Neural progenitor cell (in vitro differentiated cells): ENCODE data around the gene RAD51B. TPM values are rescaled to one million over a fixed set of nuclear protein-coding genes. Genes with fewer than 3 reads are reported as not detected.

Source experiments
- DNase-seq: peaks from one replicate; pipeline ENCODE4 v3.0.0-alpha.2; 2016; ENCODE audit warnings: low spot score
- H2AFZ ChIP-seq: fragments of 200-600 bp; sonication (generic); replicated peaks from 2 replicates; pipeline ENCODE4 v1.6.1; 2016; ENCODE audit warnings: antibody characterized with exemption
- H3F3A ChIP-seq: fragments of 200-600 bp; sonication (generic); 2 replicates; pipeline ENCODE4 v1.6.1; 2016; ENCODE audit warnings: antibody characterized with exemption, low read depth
- H3K27ac ChIP-seq: fragments of 200-600 bp; sonication (generic); 2 replicates; pipeline ENCODE4 v1.5.1; 2016; ENCODE audit warnings: mild to moderate bottlenecking
- H3K27me3 ChIP-seq: fragments of 200-600 bp; sonication (generic); 2 replicates; pipeline ENCODE4 v1.6.1; 2016; ENCODE audit warnings: mild to moderate bottlenecking, moderate library complexity
- H3K36me3 ChIP-seq: fragments of 200-600 bp; sonication (generic); 2 replicates; pipeline ENCODE4 v1.5.1; 2016
- H3K4me1 ChIP-seq: fragments of 200-600 bp; sonication (generic); 2 replicates; pipeline ENCODE4 v1.6.1; 2016; ENCODE audit warnings: mixed run types
- H3K4me2 ChIP-seq: fragments of 200-600 bp; sonication (generic); 2 replicates; pipeline ENCODE4 v1.6.1; 2016
- H3K4me3 ChIP-seq: fragments of 200-600 bp; sonication (generic); 2 replicates; pipeline ENCODE4 v1.5.1; 2016
- H3K79me2 ChIP-seq: fragments of 200-600 bp; sonication (generic); 2 replicates; pipeline ENCODE4 v1.6.1; 2016; ENCODE audit warnings: low read depth
- H3K9ac ChIP-seq: fragments of 200-600 bp; sonication (generic); 2 replicates; pipeline ENCODE4 v1.6.1; 2016
- H3K9me3 ChIP-seq: fragments of 200-600 bp; sonication (generic); 2 replicates; pipeline ENCODE4 v1.5.1; 2016; ENCODE audit warnings: low read depth
- H4K20me1 ChIP-seq: fragments of 200-600 bp; sonication (generic); 2 replicates; pipeline ENCODE4 v1.6.1; 2016; ENCODE audit warnings: low read depth
- H3K27ac Mint-ChIP-seq: 3 replicates; pipeline ENCODE4 v1.8.0; 2021; ENCODE audit warnings: mixed read lengths
- H3K27me3 Mint-ChIP-seq: 2 replicates; pipeline ENCODE4 v1.8.0; 2022; ENCODE audit warnings: low read depth, mild to moderate bottlenecking, inconsistent platforms, moderate library complexity, mixed read lengths; ENCODE audit not compliant: insufficient read depth
- H3K36me3 Mint-ChIP-seq: 3 replicates; pipeline ENCODE4 v1.8.0; 2021; ENCODE audit warnings: mixed read lengths
- H3K4me1 Mint-ChIP-seq: 3 replicates; pipeline ENCODE4 v1.8.0; 2021; ENCODE audit warnings: mixed read lengths
- H3K4me3 Mint-ChIP-seq: 3 replicates; pipeline ENCODE4 v1.8.0; 2021; ENCODE audit warnings: mild to moderate bottlenecking, moderate library complexity, mixed read lengths
- H3K9me3 Mint-ChIP-seq: 3 replicates; pipeline ENCODE4 v1.8.0; 2020; ENCODE audit warnings: mixed read lengths
- EZH2 ChIP-seq: fragments of 200-600 bp; sonication (generic); IDR thresholded peaks from 2 replicates; pipeline ENCODE4 v1.6.1; 2017; ENCODE audit warnings: antibody characterized with exemption, mild to moderate bottlenecking, moderate library complexity
- EZH2phosphoT487 ChIP-seq: fragments of 200-600 bp; sonication (generic); IDR thresholded peaks from 2 replicates; pipeline ENCODE4 v1.6.1; 2017; ENCODE audit warnings: antibody characterized with exemption
- total RNA-seq: library from RNA; depleted of rRNA; stranded (reverse); fragments of >200 nt; gene quantifications from 2 replicates; pipeline ENCODE4 v1.2.3, GENCODE V29; 2015; ENCODE audit warnings: low replicate concordance
- TF ChIP-seq, protein P1 (sequence below): fragments of 200-600 bp; sonication (generic); IDR thresholded peaks from 2 replicates; pipeline ENCODE4 v1.5.1; 2017; ENCODE audit warnings: antibody characterized with exemption, mild to moderate bottlenecking

The RAD51B gene
- total RNA-seq, 1 donor from 2014 or later = 50.5 TPM

DNA sequence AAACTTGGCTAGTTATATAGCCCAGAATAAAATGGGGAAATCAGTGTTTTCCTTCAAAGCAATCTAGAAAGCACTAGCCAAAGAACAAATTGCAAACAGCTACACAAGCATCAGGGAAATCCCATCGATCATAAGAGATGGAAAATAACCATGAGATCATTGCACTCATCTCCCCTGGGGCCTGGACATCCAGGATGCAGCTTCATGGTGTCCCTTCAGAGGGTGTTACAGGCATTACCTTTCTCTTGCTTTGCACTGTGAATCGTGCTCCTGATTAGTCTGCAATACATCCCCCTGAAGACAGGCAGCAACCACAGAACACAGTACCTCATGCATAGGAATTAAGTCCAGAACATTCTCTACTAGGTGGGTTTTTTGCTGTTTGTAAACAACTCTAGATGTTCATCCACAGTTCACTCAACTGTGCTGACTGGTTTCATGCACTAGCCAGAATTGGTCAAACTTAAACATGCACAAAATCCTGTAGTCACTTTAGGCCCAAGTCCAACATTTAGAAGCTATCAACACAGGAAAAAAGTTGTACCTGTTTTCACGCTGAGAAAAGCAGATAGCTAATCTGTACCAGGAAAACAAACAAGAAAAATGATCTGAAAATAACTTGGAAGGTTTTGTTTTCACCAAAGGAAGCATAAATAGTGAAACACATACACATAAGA, 853.2 kb downstream of the RAD51B start:
- H2AFZ ChIP-seq = no peak overlapping the region
- peaks cover 2% of the 10 kb centered on the region for H3K36me3 Mint-ChIP-seq
- no peaks in the 10 kb centered on the region for H3K36me3 ChIP-seq
- H3K27ac Mint-ChIP-seq = no peak overlapping the region
- peaks cover 42% of the 10 kb centered on the region for H3K4me1 Mint-ChIP-seq
- H3K9me3 ChIP-seq = no peaks in the 10 kb centered on the region
- no peak overlapping the region for H3K9ac ChIP-seq
- H3K9me3 Mint-ChIP-seq = no peaks in the 10 kb centered on the region
- H3K27ac ChIP-seq = no peak overlapping the region
- H3K27me3 ChIP-seq = no peaks in the 10 kb centered on the region
- H3K4me3 Mint-ChIP-seq = no peak overlapping the region
- no peaks in the 10 kb centered on the region for H3K79me2 ChIP-seq
- no peak for DNase-seq
- H3K4me2 ChIP-seq = no peak overlapping the region
- peaks cover 8% of the 10 kb centered on the region for H3K4me1 ChIP-seq
- TF ChIP-seq, protein P1, sequence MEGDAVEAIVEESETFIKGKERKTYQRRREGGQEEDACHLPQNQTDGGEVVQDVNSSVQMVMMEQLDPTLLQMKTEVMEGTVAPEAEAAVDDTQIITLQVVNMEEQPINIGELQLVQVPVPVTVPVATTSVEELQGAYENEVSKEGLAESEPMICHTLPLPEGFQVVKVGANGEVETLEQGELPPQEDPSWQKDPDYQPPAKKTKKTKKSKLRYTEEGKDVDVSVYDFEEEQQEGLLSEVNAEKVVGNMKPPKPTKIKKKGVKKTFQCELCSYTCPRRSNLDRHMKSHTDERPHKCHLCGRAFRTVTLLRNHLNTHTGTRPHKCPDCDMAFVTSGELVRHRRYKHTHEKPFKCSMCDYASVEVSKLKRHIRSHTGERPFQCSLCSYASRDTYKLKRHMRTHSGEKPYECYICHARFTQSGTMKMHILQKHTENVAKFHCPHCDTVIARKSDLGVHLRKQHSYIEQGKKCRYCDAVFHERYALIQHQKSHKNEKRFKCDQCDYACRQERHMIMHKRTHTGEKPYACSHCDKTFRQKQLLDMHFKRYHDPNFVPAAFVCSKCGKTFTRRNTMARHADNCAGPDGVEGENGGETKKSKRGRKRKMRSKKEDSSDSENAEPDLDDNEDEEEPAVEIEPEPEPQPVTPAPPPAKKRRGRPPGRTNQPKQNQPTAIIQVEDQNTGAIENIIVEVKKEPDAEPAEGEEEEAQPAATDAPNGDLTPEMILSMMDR = no peak
- TF ChIP-seq EZH2phosphoT487 (no peak), EZH2 (no peak)
- peaks cover 30% of the 10 kb centered on the region for H3F3A ChIP-seq
- H3K27me3 Mint-ChIP-seq = peaks cover 3% of the 10 kb centered on the region
- no peaks in the 10 kb centered on the region for H4K20me1 ChIP-seq
- H3K4me3 ChIP-seq = no peak overlapping the region

DNA sequence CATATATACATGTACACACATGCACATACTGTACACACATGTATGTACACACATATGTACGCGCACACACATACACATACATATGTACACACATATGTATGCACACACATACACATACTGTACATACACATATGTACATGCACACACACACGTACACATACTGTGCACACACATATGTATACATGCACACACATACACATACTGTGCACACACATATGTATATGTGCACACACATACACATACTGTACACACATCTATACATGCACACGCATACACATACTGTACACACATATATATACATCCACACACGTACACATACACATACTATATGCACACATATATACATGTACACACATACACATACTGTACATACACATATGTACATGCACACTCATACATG, 853.9 kb downstream of the RAD51B start:
- Mint-ChIP-seq H3K36me3 (peaks cover 6% of the 10 kb centered on the region), H3K4me3 (no peak overlapping the region), H3K4me1 (peaks cover 42% of the 10 kb centered on the region), H3K9me3 (peaks cover 3% of the 10 kb centered on the region), H3K27me3 (peaks cover 8% of the 10 kb centered on the region), H3K27ac (no peak overlapping the region)
- Histone ChIP-seq H3K36me3 (no peaks in the 10 kb centered on the region), H3K27ac (no peak overlapping the region), H3K4me3 (no peak overlapping the region), H3K9ac (no peak overlapping the region), H3K4me1 (peaks cover 8% of the 10 kb centered on the region), H3K79me2 (no peaks in the 10 kb centered on the region), H4K20me1 (no peaks in the 10 kb centered on the region), H3F3A (peaks cover 30% of the 10 kb centered on the region), H3K4me2 (no peak overlapping the region), H3K27me3 (no peaks in the 10 kb centered on the region), H3K9me3 (no peaks in the 10 kb centered on the region), H2AFZ (no peak overlapping the region)
- TF ChIP-seq, protein P1 = no peak
- TF ChIP-seq EZH2phosphoT487 = no peak
- no peak for TF ChIP-seq EZH2
- DNase-seq = no peak

DNA sequence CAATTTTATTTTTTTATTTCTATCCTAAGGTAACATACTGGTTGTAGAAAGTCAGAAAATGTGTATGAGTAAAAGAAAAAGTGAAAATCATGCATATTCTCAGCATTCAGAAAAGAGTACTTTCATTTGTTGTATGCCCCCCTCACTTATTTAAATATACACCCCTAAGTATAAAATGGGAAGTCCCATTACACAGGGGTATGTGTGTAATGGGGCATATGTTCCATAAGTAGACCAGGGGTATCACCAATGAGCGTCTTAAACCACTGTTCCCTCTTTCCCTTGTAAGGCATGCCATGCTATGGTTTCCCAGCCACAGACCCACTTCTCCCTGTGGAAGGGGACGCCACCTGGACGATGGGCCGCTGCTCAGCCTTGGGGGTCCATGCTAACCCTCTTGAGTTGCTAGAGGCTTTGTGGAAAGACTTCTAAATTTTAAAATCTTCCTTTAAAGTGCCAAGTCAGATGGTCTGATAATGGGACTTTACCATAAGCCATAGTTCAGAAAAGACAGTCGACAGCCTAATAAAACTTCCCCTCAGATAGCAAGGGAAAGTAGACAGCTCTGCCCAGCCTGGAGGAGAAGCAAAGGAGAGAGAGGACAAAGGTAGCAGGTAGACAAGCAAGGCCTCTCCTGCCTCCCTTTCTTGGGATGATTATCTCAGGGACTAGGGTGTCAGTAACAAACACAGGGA, 855.1 kb downstream of the RAD51B start:
- no peak overlapping the region for H2AFZ ChIP-seq
- Mint-ChIP-seq H3K27ac (peak overlapping the region; percentile 67), H3K4me3 (no peak overlapping the region), H3K27me3 (peaks cover 10% of the 10 kb centered on the region), H3K4me1 (peaks cover 34% of the 10 kb centered on the region), H3K36me3 (peaks cover 6% of the 10 kb centered on the region), H3K9me3 (peaks cover 11% of the 10 kb centered on the region)
- H3K36me3 ChIP-seq = no peaks in the 10 kb centered on the region
- no peaks in the 10 kb centered on the region for H3K27me3 ChIP-seq
- peaks cover 8% of the 10 kb centered on the region for H3K4me1 ChIP-seq
- no peak overlapping the region for H3K4me2 ChIP-seq
- TF ChIP-seq EZH2phosphoT487 (no peak), EZH2 (no peak)
- TF ChIP-seq, protein P1 = no peak
- no peaks in the 10 kb centered on the region for H3K79me2 ChIP-seq
- H3K9ac ChIP-seq = no peak overlapping the region
- H3K27ac ChIP-seq = no peak overlapping the region
- DNase-seq = no peak
- peaks cover 30% of the 10 kb centered on the region for H3F3A ChIP-seq
- no peaks in the 10 kb centered on the region for H4K20me1 ChIP-seq
- no peak overlapping the region for H3K4me3 ChIP-seq
- H3K9me3 ChIP-seq = no peaks in the 10 kb centered on the region
